CD8-positive, alpha-beta memory T cell (primary cell): ENCODE measurements around the gene OTX1. TPM values are rescaled to one million over a fixed set of nuclear protein-coding genes. Genes with fewer than 3 reads are reported as not detected.

Experiments
- CTCF ChIA-PET: fragments of 350-600 bp; sonication (Branson Sonifier 250); formaldehyde crosslinking; loops from one replicate; lab custom pipeline; 2021; ENCODE audit warnings: antibody characterized with exemption; lab: Charles Lee
- POLR2A ChIA-PET: fragments of 350-600 bp; sonication (Branson Sonifier 250); formaldehyde crosslinking; loops from one replicate; lab custom pipeline; 2021; ENCODE audit warnings: antibody characterized with exemption; lab: Charles Lee
- DNase-seq, 5 donors: peaks; one replicate each; pipeline versions ENCODE4 v3.0.0 to v3.0.0-alpha.2; 2020 to 2022; ENCODE audit warnings: mixed read lengths in 1 of 5
- H3K27ac ChIP-seq: one replicate; pipeline ENCODE4 v1.7.0; 2013; ENCODE audit warnings: low read depth, mild to moderate bottlenecking, low read length, moderate library complexity
- H3K27me3 ChIP-seq: 2 replicates; pipeline ENCODE4 v1.7.0; 2013; ENCODE audit warnings: low read length, mild to moderate bottlenecking; ENCODE audit not compliant: insufficient read depth, poor library complexity, severe bottlenecking
- H3K36me3 ChIP-seq: 2 replicates; pipeline ENCODE4 v1.7.0; 2013; ENCODE audit warnings: mild to moderate bottlenecking, low read length, moderate library complexity; ENCODE audit not compliant: insufficient read depth
- H3K4me1 ChIP-seq: 2 replicates; pipeline ENCODE4 v1.7.0; 2013; ENCODE audit warnings: mild to moderate bottlenecking, low read length, moderate library complexity; ENCODE audit not compliant: insufficient read depth
- H3K4me3 ChIP-seq: 2 replicates; pipeline ENCODE4 v1.7.0; 2013; ENCODE audit warnings: mild to moderate bottlenecking, low read length
- H3K9me3 ChIP-seq: 2 replicates; pipeline ENCODE4 v1.7.0; 2013; ENCODE audit warnings: mild to moderate bottlenecking, low read length
- H3K27ac Mint-ChIP-seq, 8 donors: one replicate each; pipeline ENCODE4 v1.8.0; 2020 to 2021; ENCODE audit warnings: mixed read lengths in 8 of 8, mild to moderate bottlenecking in 6 of 8, inconsistent platforms in 3 of 8, moderate library complexity in 3 of 8
- H3K27me3 Mint-ChIP-seq, 2 donors: one replicate each; pipeline ENCODE4 v1.8.0; 2020 to 2021; ENCODE audit warnings: mixed read lengths in 2 of 2, mild to moderate bottlenecking in 1 of 2, moderate library complexity in 1 of 2
- H3K36me3 Mint-ChIP-seq, 3 donors: one replicate each; pipeline ENCODE4 v1.8.0; 2020 to 2021; ENCODE audit warnings: mixed read lengths in 3 of 3, inconsistent platforms in 1 of 3, mild to moderate bottlenecking in 1 of 3
- H3K4me1 Mint-ChIP-seq, 3 donors: one replicate each; pipeline ENCODE4 v1.8.0; 2020 to 2021; ENCODE audit warnings: mixed read lengths in 3 of 3, inconsistent platforms in 1 of 3, mild to moderate bottlenecking in 1 of 3
- H3K4me3 Mint-ChIP-seq, 7 donors: one replicate each; pipeline ENCODE4 v1.8.0; 2020 to 2021; ENCODE audit warnings: mixed read lengths in 7 of 7, mild to moderate bottlenecking in 6 of 7, moderate library complexity in 4 of 7, inconsistent platforms in 2 of 7
- H3K9me3 Mint-ChIP-seq, 5 donors: one replicate each; pipeline ENCODE4 v1.8.0; 2020 to 2022; ENCODE audit warnings: mixed read lengths in 5 of 5, mild to moderate bottlenecking in 3 of 5, moderate library complexity in 2 of 5, inconsistent platforms in 1 of 5
- polyA plus RNA-seq: library from polyadenylated mRNA; unstranded; fragments of 300-500 nt; fragmentation: Illumina TruSeq; gene quantifications from one replicate; pipeline ENCODE4 v1.2.3, GENCODE V29; 2021
- total RNA-seq, 2 experiments: library from RNA; stranded (reverse); gene quantifications; one replicate each; pipeline ENCODE4 v1.2.3, GENCODE V29; 2021

OTX1 gene
- total and polyA plus RNA-seq, 3 experiments from 2014 or later, result not detected

DNA sequence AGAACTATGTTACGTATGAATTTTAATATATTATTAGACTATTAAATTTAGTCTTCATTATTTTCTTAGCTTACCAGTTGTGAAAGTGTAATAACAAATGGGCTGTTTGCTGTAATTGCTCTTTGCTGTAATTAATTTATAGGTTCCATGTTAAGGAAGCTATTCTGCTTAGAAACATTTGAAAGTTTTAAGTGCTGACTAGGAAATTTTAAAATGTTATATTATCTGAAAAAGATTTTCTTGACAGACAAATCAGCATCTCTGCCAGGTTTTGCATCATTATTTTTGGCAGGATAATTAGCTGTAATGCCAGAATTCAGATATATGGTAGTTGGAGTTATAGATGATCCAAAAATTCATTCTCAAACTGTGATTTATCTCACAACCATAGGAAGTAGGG lies 42.2 kb downstream of the OTX1 start:
- DNase-seq, result no peak
- H3K9me3 Mint-ChIP-seq, result peaks cover 0 to 10% (median 9%) of the 10 kb centered on the region in 5 donors
- POLR2A ChIA-PET, result no interaction called here

DNA sequence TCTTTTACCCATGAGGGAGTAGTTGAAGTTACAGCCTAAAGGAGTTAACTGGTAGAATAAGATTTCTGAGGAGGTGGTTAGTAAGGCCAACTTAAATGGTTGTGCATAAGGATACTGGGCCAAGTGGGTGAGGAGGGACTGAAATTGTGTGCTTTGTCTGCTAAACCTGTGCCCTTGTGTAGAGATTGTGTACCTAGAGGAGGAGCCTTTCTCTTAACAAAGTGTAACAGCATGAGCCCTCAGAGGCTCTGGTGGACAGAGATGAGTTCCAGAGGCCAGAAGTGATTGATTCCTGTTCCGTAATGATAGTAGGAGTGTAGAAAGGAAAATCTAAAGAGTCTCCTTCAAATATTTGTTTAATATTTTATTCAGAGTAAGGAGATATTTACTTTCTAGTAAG lies 42.9 kb downstream of the OTX1 start:
- Mint-ChIP-seq H3K9me3 (peaks cover 0 to 10% (median 9%) of the 10 kb centered on the region in 5 donors), H3K27ac (no peak overlapping the region), H3K4me3 (no peak overlapping the region), H3K4me1 (no peaks in the 10 kb centered on the region), H3K36me3 (no peaks in the 10 kb centered on the region), H3K27me3 (peaks cover 5 to 20% of the 10 kb centered on the region in 2 donors)
- H3K4me3 ChIP-seq, result no peak overlapping the region
- H3K27me3 ChIP-seq, result no peaks in the 10 kb centered on the region
- ChIA-PET CTCF (no interaction called here), POLR2A (no interaction called here)
- no peaks in the 10 kb centered on the region for H3K36me3 ChIP-seq
- DNase-seq, result no peak
- no peak overlapping the region for H3K27ac ChIP-seq
- no peaks in the 10 kb centered on the region for H3K4me1 ChIP-seq
- no peaks in the 10 kb centered on the region for H3K9me3 ChIP-seq

More for the DNA sequence above, 42.2 kb downstream of the OTX1 start:
- Mint-ChIP-seq H3K27ac (no peak overlapping the region), H3K4me3 (no peak overlapping the region), H3K36me3 (no peaks in the 10 kb centered on the region), H3K4me1 (no peaks in the 10 kb centered on the region), H3K27me3 (peaks cover 5 to 20% of the 10 kb centered on the region in 2 donors)
- no peaks in the 10 kb centered on the region for H3K4me1 ChIP-seq
- no peak overlapping the region for H3K4me3 ChIP-seq
- H3K27me3 ChIP-seq, result no peaks in the 10 kb centered on the region
- no peaks in the 10 kb centered on the region for H3K9me3 ChIP-seq
- H3K36me3 ChIP-seq, result no peaks in the 10 kb centered on the region
- CTCF ChIA-PET, result no interaction called here
- H3K27ac ChIP-seq, result no peak overlapping the region

DNA sequence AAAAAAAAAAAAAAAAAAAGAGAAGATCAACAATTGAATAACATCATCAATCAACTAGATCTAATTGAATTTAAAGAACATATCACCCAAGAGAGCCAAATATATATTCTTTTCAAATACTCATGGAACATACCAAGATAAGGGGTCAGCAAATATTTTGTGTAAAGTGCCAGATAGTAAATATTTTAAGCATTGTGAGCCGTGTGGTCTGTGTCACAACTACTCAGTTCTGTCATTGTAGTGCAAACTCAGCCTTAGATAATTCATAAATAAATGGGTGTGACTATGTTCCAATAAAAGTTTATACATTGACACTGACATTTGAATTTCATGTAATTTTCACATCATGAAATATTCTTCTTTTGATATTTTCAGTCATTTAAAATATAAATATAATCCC lies 45.9 kb downstream of the OTX1 start:
- Mint-ChIP-seq H3K36me3 (no peaks in the 10 kb centered on the region), H3K27ac (no peak overlapping the region), H3K27me3 (peaks cover 7 to 16% of the 10 kb centered on the region in 2 donors), H3K9me3 (peaks cover 0 to 12% (median 2%) of the 10 kb centered on the region in 5 donors), H3K4me3 (no peak overlapping the region), H3K4me1 (no peaks in the 10 kb centered on the region)
- POLR2A ChIA-PET, result no interaction called here
- no peaks in the 10 kb centered on the region for H3K36me3 ChIP-seq
- H3K4me1 ChIP-seq, result no peaks in the 10 kb centered on the region
- H3K27ac ChIP-seq, result no peak overlapping the region
- CTCF ChIA-PET, result no interaction called here
- H3K27me3 ChIP-seq, result no peaks in the 10 kb centered on the region
- H3K9me3 ChIP-seq, result no peaks in the 10 kb centered on the region
- no peak overlapping the region for H3K4me3 ChIP-seq
- no peak for DNase-seq

DNA sequence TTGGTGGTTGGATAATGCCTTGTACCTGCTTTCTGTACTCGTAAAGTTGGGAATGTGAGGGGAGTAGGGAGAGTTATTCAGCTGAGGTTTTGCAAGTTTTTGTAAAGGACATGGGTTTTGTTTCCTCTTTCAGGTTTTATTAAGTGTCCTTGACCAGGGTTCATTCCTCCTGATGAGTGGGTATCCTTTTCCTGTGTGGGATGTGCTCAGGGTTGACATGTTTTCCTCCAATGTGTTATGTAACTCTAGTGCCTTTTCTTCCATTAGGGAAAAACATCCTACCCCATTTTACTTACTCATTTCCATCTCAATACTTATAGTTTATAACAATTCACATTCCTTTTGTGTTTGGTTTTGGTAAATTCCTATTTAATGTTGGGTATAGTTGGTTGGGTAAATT lies 48.4 kb downstream of the OTX1 start:
- no peak for DNase-seq
- no peaks in the 10 kb centered on the region for H3K4me1 Mint-ChIP-seq
- H3K27ac ChIP-seq, result no peak overlapping the region
- ChIA-PET CTCF (no interaction called here), POLR2A (no interaction called here)
- no peak overlapping the region for H3K4me3 Mint-ChIP-seq
- H3K4me1 ChIP-seq, result no peaks in the 10 kb centered on the region
- H3K27ac Mint-ChIP-seq, result no peak overlapping the region
- H3K27me3 ChIP-seq, result no peaks in the 10 kb centered on the region
- no peaks in the 10 kb centered on the region for H3K36me3 ChIP-seq
- no peaks in the 10 kb centered on the region for H3K36me3 Mint-ChIP-seq
- no peaks in the 10 kb centered on the region for H3K9me3 ChIP-seq
- H3K27me3 Mint-ChIP-seq, result peaks cover 8 to 15% of the 10 kb centered on the region in 2 donors
- peaks cover 6 to 19% (median 16%) of the 10 kb centered on the region in 5 donors for H3K9me3 Mint-ChIP-seq
- H3K4me3 ChIP-seq, result no peak overlapping the region

DNA sequence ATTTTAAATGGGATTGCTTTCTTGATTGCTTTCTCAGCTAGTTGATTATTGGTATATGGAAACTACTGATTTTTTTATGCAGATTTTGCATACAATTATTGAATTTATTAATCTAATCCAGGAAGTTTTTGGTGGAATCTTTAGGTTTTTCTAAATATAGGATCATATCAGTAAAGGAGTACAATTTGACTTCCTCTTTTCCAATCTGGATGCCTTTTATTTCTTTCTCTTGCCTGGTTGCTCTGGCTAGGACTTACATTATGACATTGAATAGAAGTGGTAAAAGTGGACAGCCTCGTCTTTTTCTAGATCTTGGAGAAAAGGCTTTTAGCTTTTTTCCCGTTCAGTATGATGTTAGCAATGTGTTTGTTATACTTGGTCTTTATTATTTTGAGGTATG lies 51.3 kb downstream of the OTX1 start:
- H3K36me3 ChIP-seq, result no peaks in the 10 kb centered on the region
- CTCF ChIA-PET, result no interaction called here
- no peak overlapping the region for H3K27ac ChIP-seq
- no peaks in the 10 kb centered on the region for H3K4me1 ChIP-seq
- no peak for DNase-seq
- H3K9me3 ChIP-seq, result no peaks in the 10 kb centered on the region
- H3K4me3 Mint-ChIP-seq, result no peak overlapping the region
- POLR2A ChIA-PET, result no interaction called here
- H3K27me3 ChIP-seq, result no peaks in the 10 kb centered on the region
- H3K4me1 Mint-ChIP-seq, result no peaks in the 10 kb centered on the region
- no peaks in the 10 kb centered on the region for H3K36me3 Mint-ChIP-seq
- peaks cover 27 to 38% (median 31%) of the 10 kb centered on the region in 5 donors for H3K9me3 Mint-ChIP-seq
- peaks cover 7 to 13% of the 10 kb centered on the region in 2 donors for H3K27me3 Mint-ChIP-seq
- H3K4me3 ChIP-seq, result no peak overlapping the region
- H3K27ac Mint-ChIP-seq, result no peak overlapping the region

DNA sequence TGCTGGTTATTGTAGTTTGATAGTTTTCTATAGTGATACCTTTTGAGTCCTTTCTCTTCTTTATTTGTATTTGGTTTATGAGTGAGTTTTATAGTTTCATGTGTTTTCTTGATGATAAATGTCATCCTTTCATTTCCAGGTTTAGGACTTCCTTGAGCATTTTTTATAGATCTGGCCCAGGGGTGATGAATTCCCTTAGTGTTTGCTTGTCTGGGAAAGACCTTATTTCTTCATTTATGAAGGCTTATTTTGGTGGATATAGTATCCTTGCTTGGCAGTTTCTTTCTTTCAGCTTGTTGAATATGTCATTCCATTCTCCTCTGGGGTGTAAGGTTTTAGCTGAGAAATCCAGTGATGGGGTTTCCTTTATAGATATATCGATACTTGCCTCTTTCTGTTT lies 53.9 kb downstream of the OTX1 start:
- peaks cover 6 to 18% of the 10 kb centered on the region in 2 donors for H3K27me3 Mint-ChIP-seq
- no peak overlapping the region for H3K4me3 Mint-ChIP-seq
- H3K9me3 Mint-ChIP-seq, result peaks cover 31 to 40% (median 34%) of the 10 kb centered on the region in 5 donors
- H3K4me3 ChIP-seq, result no peak overlapping the region
- H3K36me3 Mint-ChIP-seq, result peaks cover 0 to 2% (median 0%) of the 10 kb centered on the region in 3 donors
- H3K36me3 ChIP-seq, result no peaks in the 10 kb centered on the region
- no peak overlapping the region for H3K27ac ChIP-seq
- no peaks in the 10 kb centered on the region for H3K27me3 ChIP-seq
- CTCF ChIA-PET, result no interaction called here
- no peaks in the 10 kb centered on the region for H3K4me1 ChIP-seq
- H3K4me1 Mint-ChIP-seq, result no peaks in the 10 kb centered on the region
- H3K9me3 ChIP-seq, result no peaks in the 10 kb centered on the region
- no peak for DNase-seq
- POLR2A ChIA-PET, result no interaction called here
- no peak overlapping the region for H3K27ac Mint-ChIP-seq
